AG08396 (cell line): ENCODE data around the gene ZNF487.
"Not testable (repeated sequence)": the region's sequence is repeated elsewhere in the genome, so short reads cannot be mapped to it uniquely, and the experiment has no call there.

Experiments used
- DNase-seq: peaks from one replicate; pipeline ENCODE4 v3.0.0; 2012; ENCODE audit warnings: low spot score, mixed read lengths

Gene ZNF487

GRCh38 chr10:43404704-43405084, 32.2 kb upstream of the ZNF487 start:
- DNase-seq: no peak

- peak; percentile 79 for DNase-seq
Observed at GRCh38 chr10:43407148-43407575, 29.7 kb upstream of the ZNF487 start.

GRCh38 chr10:43407576-43408330, 29.2 kb upstream of the ZNF487 start:
- DNase-seq: peak; percentile 92

GRCh38 chr10:43408331-43408709, 28.6 kb upstream of the ZNF487 start:
- no peak for DNase-seq

- peak; percentile 95 for DNase-seq
Observed at GRCh38 chr10:43408710-43409384, 28.1 kb upstream of the ZNF487 start, which contains the start of gene HNRNPF. Gene HNRNPF, minus strand, starts transcription at chr10:43409186. Its CDS starts 21,302 bp downstream, at chr10:43387884.

- no peak for DNase-seq
Observed at GRCh38 chr10:43409385-43410109, 27.4 kb upstream of the ZNF487 start.

GRCh38 chr10:43410345-43410744, 26.6 kb upstream of the ZNF487 start:
- DNase-seq: no peak

GRCh38 chr10:43411536-43411935, 25.4 kb upstream of the ZNF487 start:
- no peak for DNase-seq

GRCh38 chr10:43415544-43415943, 21.4 kb upstream of the ZNF487 start:
- no peak for DNase-seq

- no peak for DNase-seq
Observed at GRCh38 chr10:43417950-43418768, 18.8 kb upstream of the ZNF487 start.

GRCh38 chr10:43419997-43420368, 16.9 kb upstream of the ZNF487 start:
- DNase-seq: no peak

- DNase-seq: peak; percentile 89
Observed at GRCh38 chr10:43420369-43421200, 16.3 kb upstream of the ZNF487 start.

- DNase-seq: no peak
Observed at GRCh38 chr10:43421201-43421507, 15.8 kb upstream of the ZNF487 start.

- no peak for DNase-seq
Observed at GRCh38 chr10:43421519-43421918, 15.4 kb upstream of the ZNF487 start.

GRCh38 chr10:43421944-43422343, 15.0 kb upstream of the ZNF487 start:
- DNase-seq: not testable (repeated sequence)

- DNase-seq: no peak
Observed at GRCh38 chr10:43424416-43424815, 12.5 kb upstream of the ZNF487 start.

- DNase-seq: not testable (repeated sequence)
Observed at GRCh38 chr10:43426476-43426875, 10.4 kb upstream of the ZNF487 start.

GRCh38 chr10:43427166-43427825, 9.6 kb upstream of the ZNF487 start:
- no peak for DNase-seq

- DNase-seq: no peak
Observed at GRCh38 chr10:43430926-43431663, 5.8 kb upstream of the ZNF487 start.
